ENCODE results near the gene MAGI1.

GRCh38 chr3:65772758-65773157 is 266.0 kb downstream of the MAGI1 start:
- TF ChIP-seq POLR2AphosphoS5 (IDR thresholded peaks at IDR 0.05) (no peak), POLR2A (IDR thresholded peaks at IDR 0.05) (no peak), CTCF (IDR thresholded peaks at IDR 0.05) (no peak)

All from prostate gland (tissue), 2 donors.